ENCODE results near the gene GAL3ST3. TPM values are rescaled to one million over a fixed set of nuclear protein-coding genes. Genes with fewer than 3 reads are reported as not detected.

The GAL3ST3 gene
- total RNA-seq, 2 experiments from 2014 or later, result not detected

GRCh38 chr11:66036334-66036710 is 12.6 kb downstream of the GAL3ST3 start:
- Histone ChIP-seq H3K4me3 (ENCODE audit: low read depth, low read length, poor library complexity, severe bottlenecking) (no peak overlapping the region), H3K9me3 (ENCODE audit: low read length) (no peaks in the 10 kb centered on the region), H3K36me3 (ENCODE audit: insufficient read depth, low read length) (no peaks in the 10 kb centered on the region), H3K9me2 (ENCODE audit: insufficient read depth, low read length) (no peaks in the 10 kb centered on the region), H2AFZ (ENCODE audit: low read length) (no peak overlapping the region), H3K79me2 (ENCODE audit: insufficient read depth, low read depth, low read length) (no peaks in the 10 kb centered on the region), H3K4me2 (ENCODE audit: low read length) (no peak overlapping the region), H3K27ac (ENCODE audit: low read depth, low read length, poor library complexity, severe bottlenecking) (no peak overlapping the region), H3K4me1 (ENCODE audit: insufficient read depth, low read length, poor library complexity, severe bottlenecking) (peaks cover 7% of the 10 kb centered on the region), H4K20me1 (ENCODE audit: insufficient read depth, low read length) (no peaks in the 10 kb centered on the region)
- no TSS peak for BruUV-seq (replicated peaks)
- CTCF ChIA-PET (ENCODE audit: unreplicated experiment), result interaction anchor here (0.5 to 1.6 kb wide), 3 partner anchors 9 to 253 kb away, joined by 3 to 7 read pairs (median 5); partner anchors contain the start of genes CATSPER1 and YIF1A
- intact Hi-C loops (cut with micrococcal nuclease; ENCODE audit: unreplicated experiment), result no loop called here
- no peak for TF ChIP-seq EZH2phosphoT487 (IDR thresholded peaks at IDR 0.05; ENCODE audit: borderline replicate concordance, low read depth, low read length)
- TF ChIP-seq, protein P1, sequence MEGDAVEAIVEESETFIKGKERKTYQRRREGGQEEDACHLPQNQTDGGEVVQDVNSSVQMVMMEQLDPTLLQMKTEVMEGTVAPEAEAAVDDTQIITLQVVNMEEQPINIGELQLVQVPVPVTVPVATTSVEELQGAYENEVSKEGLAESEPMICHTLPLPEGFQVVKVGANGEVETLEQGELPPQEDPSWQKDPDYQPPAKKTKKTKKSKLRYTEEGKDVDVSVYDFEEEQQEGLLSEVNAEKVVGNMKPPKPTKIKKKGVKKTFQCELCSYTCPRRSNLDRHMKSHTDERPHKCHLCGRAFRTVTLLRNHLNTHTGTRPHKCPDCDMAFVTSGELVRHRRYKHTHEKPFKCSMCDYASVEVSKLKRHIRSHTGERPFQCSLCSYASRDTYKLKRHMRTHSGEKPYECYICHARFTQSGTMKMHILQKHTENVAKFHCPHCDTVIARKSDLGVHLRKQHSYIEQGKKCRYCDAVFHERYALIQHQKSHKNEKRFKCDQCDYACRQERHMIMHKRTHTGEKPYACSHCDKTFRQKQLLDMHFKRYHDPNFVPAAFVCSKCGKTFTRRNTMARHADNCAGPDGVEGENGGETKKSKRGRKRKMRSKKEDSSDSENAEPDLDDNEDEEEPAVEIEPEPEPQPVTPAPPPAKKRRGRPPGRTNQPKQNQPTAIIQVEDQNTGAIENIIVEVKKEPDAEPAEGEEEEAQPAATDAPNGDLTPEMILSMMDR (conservative IDR thresholded peaks at IDR 0.05; ENCODE audit: low read length), result no peak
- DNase-seq (ENCODE audit: low spot score), result no peak
- POLR2A ChIA-PET, result interaction anchor here (1.5 kb wide), 1 partner anchor 9 kb away, joined by 5 read pairs; no protein-coding TSS in a partner anchor

DNA sequence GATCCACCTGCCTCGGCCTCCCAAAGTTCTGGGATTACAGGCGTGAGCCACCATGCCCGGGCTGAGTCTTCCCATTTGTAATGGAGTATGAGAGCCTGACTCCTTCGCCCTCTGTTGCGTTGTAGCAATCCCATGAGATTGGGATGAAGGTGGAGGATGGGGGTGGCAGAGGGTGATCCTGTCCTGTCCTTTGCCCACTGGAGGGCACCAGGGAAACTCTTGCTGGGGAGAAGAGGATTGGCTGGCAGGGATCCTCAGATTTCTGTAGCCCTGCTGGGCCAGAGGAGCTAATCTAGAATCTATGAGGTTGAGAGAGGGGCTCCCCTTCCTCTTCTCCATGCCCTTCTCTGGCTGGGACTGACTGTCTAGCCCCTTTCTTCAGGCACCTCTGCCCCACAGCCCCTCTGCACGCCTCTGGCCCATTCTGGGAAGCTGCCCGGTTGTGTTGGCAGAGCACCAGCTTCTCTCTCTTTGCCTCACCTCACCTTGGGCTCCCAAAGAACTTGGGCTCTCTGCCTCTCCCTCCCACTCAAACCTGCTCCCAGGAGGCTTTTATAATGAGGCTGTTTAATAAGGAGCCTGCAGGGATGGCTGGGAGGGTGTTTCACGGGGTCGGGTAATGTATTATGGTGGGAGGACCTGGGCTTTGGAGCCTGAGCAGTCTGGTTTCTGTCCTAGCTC is 13.2 kb downstream of the GAL3ST3 start:
- CTCF ChIA-PET (ENCODE audit: unreplicated experiment), result interaction anchor here (0.5 to 1.6 kb wide), 3 partner anchors 9 to 253 kb away, joined by 3 to 7 read pairs (median 5); partner anchors contain the start of genes CATSPER1 and YIF1A
- POLR2A ChIA-PET, result interaction anchor here (1.5 kb wide), 1 partner anchor 9 kb away, joined by 5 read pairs; no protein-coding TSS in a partner anchor
- BruUV-seq (replicated peaks), result no TSS peak

More for the DNA sequence above, 13.2 kb downstream of the GAL3ST3 start:
- Histone ChIP-seq H2AFZ (ENCODE audit: low read length) (no peak overlapping the region), H3K36me3 (ENCODE audit: insufficient read depth, low read length) (no peaks in the 10 kb centered on the region), H3K9me2 (ENCODE audit: insufficient read depth, low read length) (no peaks in the 10 kb centered on the region), H3K4me1 (ENCODE audit: insufficient read depth, low read length, poor library complexity, severe bottlenecking) (peaks cover 7% of the 10 kb centered on the region), H3K4me2 (ENCODE audit: low read length) (no peak overlapping the region), H3K27ac (ENCODE audit: low read depth, low read length, poor library complexity, severe bottlenecking) (no peak overlapping the region), H4K20me1 (ENCODE audit: insufficient read depth, low read length) (no peaks in the 10 kb centered on the region), H3K9me3 (ENCODE audit: low read length) (no peaks in the 10 kb centered on the region), H3K4me3 (ENCODE audit: low read depth, low read length, poor library complexity, severe bottlenecking) (no peak overlapping the region), H3K79me2 (ENCODE audit: insufficient read depth, low read depth, low read length) (no peaks in the 10 kb centered on the region)
- intact Hi-C loops (cut with micrococcal nuclease; ENCODE audit: unreplicated experiment), result no loop called here
- no peak for DNase-seq (ENCODE audit: low spot score)
- TF ChIP-seq, protein P1 (conservative IDR thresholded peaks at IDR 0.05; ENCODE audit: low read length), result no peak
